NCI-H1930 (cell line): ENCODE results near the gene UMAD1.

ENCODE experiments used
- DNase-seq, 2 experiments: peaks; one replicate each; lab custom pipeline; 2025; lab: John Stamatoyannopoulos, UW

Gene UMAD1

DNA sequence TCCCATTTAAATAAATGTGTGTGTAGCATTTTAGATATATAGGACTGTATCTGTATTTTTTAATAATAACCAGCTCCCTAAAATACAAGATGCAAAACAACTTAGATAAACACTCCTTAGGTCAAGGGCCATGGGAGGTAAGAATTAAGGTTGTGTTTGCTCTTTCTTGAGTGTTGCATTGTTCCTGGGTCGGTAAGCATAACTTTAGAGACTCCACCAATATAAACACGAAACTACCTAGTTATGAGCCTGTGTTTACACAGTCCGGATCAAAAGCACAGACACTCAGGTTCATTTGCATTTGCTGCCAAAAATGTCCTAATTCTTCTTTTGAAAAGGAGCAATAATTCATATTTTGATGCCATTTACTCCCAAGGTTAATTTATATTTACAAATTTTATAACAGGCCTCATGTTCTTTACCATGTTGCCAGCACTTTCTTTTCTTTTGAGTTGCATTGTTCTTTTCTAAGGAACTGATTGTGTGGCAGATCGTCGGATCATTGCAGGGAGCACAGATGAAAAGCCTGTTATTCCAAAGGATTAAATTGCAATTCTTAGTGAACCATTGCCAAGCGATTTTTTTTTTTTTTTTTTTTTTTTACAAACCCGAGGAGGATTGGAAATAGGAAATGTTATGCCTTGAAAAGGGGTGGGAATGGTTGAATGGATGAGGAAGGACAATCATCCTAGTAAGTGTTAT is 282.3 kb downstream of the UMAD1 start:
- DNase-seq: no peak

DNA sequence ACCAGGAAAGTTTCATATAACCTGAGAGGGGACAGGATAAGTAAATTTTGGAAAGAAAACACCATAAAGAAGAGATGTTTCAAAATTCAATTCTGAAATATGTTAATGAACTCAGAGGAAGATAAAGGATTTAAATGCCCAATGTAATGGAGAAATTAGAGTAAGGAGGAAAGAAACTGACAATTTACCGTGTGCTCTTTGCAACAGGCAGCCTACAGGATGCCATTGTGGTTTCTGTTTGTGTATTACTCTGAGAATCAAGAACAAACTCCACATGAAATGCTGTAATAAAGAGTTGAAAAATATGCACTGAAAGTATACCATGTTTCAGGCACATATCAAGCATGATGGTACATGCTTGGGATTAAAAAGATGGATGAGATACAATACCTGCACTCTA is 283.3 kb downstream of the UMAD1 start:
- DNase-seq: no peak

DNA sequence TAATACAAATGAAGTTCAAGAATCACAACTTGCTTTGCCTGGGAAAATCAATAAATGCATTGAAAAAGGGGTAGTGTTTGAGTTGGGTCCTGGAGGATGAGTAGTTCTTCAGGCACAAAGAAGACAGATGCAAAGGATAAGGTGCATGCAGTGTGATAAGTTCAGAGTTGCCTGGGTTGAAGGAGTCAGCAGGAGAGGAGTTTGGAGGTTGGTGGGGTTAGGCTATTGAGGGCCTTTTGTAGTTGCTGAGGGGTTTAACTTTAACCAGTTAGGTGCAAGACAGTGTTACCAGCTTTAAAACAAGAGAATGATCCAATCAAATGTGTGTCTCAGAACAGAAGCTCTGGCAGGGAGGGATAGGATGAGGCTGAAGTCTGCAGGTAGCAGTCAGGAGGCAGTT is 283.8 kb downstream of the UMAD1 start:
- no peak for DNase-seq
